ENCODE data around the gene PRKAB1.
A peak's percentile ranks its signal among the peaks of the same experiment; 100 is the strongest.

The PRKAB1 gene

GRCh38 chr12:119630223-119630780 lies 37.6 kb upstream of the PRKAB1 start:
- no peak for DNase-seq (ENCODE audit: low read depth)
- H3K4me3 ChIP-seq (ENCODE audit: control insufficient read depth, low read depth, low read length), result no peak overlapping the region
- TF ChIP-seq, protein P1, sequence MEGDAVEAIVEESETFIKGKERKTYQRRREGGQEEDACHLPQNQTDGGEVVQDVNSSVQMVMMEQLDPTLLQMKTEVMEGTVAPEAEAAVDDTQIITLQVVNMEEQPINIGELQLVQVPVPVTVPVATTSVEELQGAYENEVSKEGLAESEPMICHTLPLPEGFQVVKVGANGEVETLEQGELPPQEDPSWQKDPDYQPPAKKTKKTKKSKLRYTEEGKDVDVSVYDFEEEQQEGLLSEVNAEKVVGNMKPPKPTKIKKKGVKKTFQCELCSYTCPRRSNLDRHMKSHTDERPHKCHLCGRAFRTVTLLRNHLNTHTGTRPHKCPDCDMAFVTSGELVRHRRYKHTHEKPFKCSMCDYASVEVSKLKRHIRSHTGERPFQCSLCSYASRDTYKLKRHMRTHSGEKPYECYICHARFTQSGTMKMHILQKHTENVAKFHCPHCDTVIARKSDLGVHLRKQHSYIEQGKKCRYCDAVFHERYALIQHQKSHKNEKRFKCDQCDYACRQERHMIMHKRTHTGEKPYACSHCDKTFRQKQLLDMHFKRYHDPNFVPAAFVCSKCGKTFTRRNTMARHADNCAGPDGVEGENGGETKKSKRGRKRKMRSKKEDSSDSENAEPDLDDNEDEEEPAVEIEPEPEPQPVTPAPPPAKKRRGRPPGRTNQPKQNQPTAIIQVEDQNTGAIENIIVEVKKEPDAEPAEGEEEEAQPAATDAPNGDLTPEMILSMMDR (conservative IDR thresholded peaks at IDR 0.05; ENCODE audit: control insufficient read depth, insufficient read depth, low read depth, low read length), result no peak

DNA sequence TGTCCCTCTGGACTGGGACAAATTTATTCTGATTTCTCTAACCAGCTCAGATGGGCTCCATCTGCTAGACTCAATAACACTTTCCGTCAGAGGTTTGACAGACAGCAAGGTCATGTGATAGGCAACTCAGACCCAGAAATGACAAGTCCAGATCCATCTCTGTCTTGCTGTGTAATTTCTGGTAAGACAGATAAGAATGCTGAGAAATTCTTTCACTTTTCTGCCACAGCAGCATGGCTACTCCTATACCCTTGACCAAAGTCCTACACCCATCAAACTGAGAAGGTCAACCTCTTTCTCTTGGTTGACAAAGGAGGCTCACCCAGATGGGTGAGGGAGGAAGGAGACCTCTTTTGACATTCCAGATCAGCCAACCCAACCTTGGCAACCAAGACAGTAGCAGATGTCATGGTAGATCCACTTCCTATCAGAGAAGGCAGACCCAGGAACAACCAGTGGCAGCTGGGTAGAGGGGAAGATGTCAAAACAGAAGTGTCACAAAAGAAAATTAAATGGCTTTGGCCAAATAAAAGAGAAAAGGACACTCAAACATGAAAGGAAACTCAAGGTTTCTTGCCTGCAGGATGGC lies 36.9 kb upstream of the PRKAB1 start:
- H3K4me3 ChIP-seq (ENCODE audit: control insufficient read depth, low read depth, low read length), result no peak overlapping the region
- TF ChIP-seq, protein P1 (conservative IDR thresholded peaks at IDR 0.05; ENCODE audit: control insufficient read depth, insufficient read depth, low read depth, low read length), result no peak
- DNase-seq (ENCODE audit: low read depth), result no peak

DNA sequence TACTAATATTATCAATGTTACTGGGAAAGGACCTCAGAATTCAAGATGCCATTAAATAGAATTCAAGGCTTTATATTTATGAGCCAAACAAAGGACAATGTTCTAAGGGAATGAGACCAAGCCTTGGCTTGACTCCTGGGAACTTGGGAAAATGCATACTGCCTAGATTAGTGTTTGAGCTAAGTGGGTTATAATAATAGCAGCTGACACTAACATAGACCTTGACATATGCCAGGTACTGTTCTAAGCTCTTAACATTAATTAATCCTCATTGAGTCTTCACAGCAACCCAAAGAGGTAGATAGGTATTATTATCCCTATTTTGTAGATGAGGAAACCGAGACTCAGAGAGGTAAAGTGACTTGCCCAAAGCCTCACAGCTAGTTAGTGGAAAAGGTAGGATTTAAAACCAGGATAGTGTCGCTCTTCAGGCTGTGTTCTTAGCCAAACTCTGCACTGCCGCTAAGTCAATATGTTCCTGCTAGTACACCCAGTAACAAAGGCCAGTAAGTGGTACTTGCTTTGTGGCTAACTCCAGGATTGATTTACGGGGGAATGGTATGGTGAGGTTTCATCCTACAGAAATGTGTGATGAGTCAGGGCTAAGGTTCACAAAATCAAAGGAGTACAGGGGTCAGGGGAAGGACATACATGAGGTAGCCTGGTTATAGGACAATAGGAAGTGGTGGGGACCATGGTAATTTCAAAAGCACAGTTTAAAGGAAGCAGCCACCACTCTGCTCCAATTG lies 35.8 kb upstream of the PRKAB1 start:
- no peak overlapping the region for H3K4me3 ChIP-seq (ENCODE audit: control insufficient read depth, low read depth, low read length)
- TF ChIP-seq, protein P1 (conservative IDR thresholded peaks at IDR 0.05; ENCODE audit: control insufficient read depth, insufficient read depth, low read depth, low read length), result no peak
- peak; percentile 47 for DNase-seq (ENCODE audit: low read depth)

DNA sequence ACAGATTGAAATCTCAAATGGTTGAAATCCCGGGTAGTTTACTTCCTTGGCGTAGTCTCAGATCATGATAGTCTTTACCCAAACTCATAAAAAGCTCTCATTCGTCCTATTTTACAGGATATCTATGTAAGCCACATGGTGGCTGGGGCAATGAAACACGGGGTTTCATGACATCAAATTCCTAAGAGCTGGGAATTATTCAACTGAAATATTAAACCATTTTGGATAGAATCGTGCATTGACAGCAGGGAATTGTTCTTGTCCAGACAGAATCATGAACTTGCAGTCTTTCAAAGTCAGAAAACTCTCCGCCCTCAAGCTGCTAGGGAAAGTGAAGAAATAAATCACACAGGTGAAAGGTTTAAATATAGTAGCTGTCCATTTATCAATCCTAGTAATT lies 33.2 kb upstream of the PRKAB1 start:
- TF ChIP-seq, protein P1 (conservative IDR thresholded peaks at IDR 0.05; ENCODE audit: control insufficient read depth, insufficient read depth, low read depth, low read length), result no peak
- no peak for DNase-seq (ENCODE audit: low read depth)
- H3K4me3 ChIP-seq (ENCODE audit: control insufficient read depth, low read depth, low read length), result no peak overlapping the region

GRCh38 chr12:119642986-119643385 lies 24.9 kb upstream of the PRKAB1 start:
- DNase-seq (ENCODE audit: low read depth), result no peak
- TF ChIP-seq, protein P1 (conservative IDR thresholded peaks at IDR 0.05; ENCODE audit: control insufficient read depth, insufficient read depth, low read depth, low read length), result no peak
- H3K4me3 ChIP-seq (ENCODE audit: control insufficient read depth, low read depth, low read length), result no peak overlapping the region

DNA sequence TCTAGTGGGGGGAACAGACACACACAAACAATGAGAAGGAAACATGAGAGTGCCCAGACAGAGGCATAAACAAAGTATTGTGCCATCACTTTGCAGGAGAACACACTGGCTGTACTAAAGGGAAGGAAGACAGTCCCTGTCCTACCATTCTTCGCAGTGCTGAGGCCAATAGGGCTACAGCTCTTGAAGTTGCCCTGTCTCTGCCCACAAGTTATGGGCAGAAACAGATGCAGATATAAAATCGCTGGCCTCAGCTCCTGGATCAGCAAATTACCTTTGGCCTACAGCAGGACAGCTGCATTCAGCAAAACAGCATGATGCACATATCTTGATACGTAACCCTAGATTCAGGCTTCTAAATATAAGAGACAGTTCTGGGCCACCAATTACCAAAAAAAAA lies 23.0 kb upstream of the PRKAB1 start:
- DNase-seq (ENCODE audit: low read depth), result no peak
- H3K4me3 ChIP-seq (ENCODE audit: control insufficient read depth, low read depth, low read length), result no peak overlapping the region
- TF ChIP-seq, protein P1 (conservative IDR thresholded peaks at IDR 0.05; ENCODE audit: control insufficient read depth, insufficient read depth, low read depth, low read length), result no peak

Measured in fibroblast of mammary gland (primary cell).